A549 treated with CpdA at 1 μM for 4 hours (cell line): ENCODE data around the gene SLC2A13. TPM values are rescaled to one million over a fixed set of nuclear protein-coding genes. Genes with fewer than 3 reads are reported as not detected.

Experiments used
- total RNA-seq: library from RNA; stranded (reverse); fragments of 200-300 nt; extraction: Qiagen RNA extraction; gene quantifications from 5 replicates; pipeline ENCODE4 v1.2.3, GENCODE V29; 2022; ENCODE audit warnings: low read depth

SLC2A13 gene
- 2.6 to 4.0 TPM (median 3.6 TPM) in 5 replicates for total RNA-seq

DNA sequence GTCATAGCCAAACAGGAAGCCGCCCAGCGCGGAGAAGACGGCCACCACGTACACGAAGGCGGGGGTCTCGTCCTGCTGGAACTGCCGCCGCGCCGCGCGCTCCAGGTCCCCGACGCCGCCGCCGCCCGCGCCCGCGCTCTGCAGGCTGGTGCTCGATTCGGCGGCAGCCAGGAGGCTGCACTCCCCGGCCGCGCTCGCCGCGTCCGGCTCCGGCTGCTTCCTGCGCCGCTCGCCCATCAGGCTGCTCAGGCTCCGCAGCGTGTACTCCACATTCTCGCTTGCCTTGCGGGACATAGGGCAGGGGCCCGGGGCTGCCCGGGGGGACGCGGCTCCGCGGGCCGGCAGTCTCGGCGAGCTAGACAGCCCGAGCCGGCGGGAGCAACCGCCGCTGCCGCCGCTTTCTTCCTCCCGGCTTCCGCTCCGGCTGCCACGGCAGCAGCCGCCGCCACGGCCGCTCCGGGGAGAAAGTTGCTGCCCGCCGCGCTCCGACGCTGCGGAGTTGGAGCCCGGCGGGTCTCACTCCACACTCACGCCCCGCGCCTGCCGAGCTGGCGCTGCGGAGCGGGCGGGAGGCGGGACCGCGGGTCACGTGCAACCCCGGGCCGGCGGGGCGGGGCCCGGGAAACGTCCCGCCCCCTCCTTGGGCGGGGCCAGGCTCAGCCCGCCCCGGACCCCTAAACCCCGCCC is at the start of gene SLC2A13:
Gene SLC2A13 (minus strand): TSS at position 567 of the 687 bp plus-strand sequence. CDS start 273 bp downstream, at position 294.

Other genes with a start within 250 kb of the SLC2A13 start
- 1.9 to 2.2 TPM (median 2.1 TPM) in 5 replicates for gene LRRK2, start 118.9 kb upstream of the SLC2A13 start, total RNA-seq